Thyroid gland (tissue), 4 donors: ENCODE data around the gene WDR47.

ENCODE experiments used
- POLR2A ChIP-seq, 2 donors: fragments of 450-650 bp; IDR thresholded peaks; one replicate each; pipeline ENCODE4 v1.6.1; 2017; ENCODE audit warnings: antibody characterized with exemption in 2 of 2, mild to moderate bottlenecking in 2 of 2, moderate library complexity in 1 of 2
- TF ChIP-seq, protein P1 (sequence below), 6 experiments: fragments of 200-600 bp in 3 of 6; fragments of 450-650 bp in 3 of 6; sonication (generic) in 3 of 6; IDR thresholded peaks; one replicate each; pipeline ENCODE4 v1.5.1; 2016 to 2019; ENCODE audit warnings: antibody characterized with exemption in 6 of 6, mild to moderate bottlenecking in 2 of 6, inconsistent platforms in 1 of 6, moderate library complexity in 1 of 6

DNA sequence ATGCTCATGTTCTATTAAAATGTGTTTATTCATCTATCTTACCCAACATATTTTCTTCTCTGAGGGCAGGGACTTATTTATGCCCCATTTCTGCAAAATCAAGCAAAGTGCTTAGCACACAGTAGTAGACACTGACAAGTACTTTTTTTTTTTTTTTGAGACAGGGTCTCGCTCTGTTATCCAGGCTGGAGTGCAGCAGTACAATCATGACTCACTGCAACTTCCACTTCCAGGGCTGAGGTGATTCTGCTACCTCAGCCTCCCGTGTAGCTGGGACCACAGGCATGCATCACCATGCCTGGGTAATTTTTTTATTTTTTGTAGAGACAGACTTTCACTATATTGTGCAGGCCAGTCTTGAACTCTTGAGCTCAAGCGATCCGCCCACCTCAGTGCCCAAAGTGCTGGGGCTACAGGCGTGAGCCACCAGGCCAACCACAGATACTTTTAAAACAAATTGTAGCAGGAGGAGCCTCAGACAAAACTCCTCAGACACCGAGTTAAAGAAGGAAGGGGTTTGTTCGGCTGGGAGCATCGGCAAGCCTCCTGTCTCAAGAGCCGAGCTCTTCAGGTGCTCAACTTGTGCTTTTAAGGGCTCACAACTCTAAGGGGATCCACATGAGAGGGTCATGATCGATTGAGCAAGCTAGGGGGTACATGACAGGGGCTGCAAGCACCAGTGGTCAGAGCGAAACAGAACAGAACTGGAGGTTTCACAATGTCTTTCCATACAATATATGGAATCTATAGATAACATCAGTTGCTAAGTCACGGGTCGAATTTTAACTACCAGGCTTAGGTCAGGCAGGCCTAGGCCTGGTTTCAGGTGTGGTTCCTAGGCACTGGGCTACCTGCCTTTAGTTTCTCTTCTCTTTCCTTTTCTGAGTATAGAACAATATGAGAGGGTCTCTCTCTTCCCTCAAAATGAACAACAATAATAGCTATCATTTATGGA is 42.9 kb upstream of the WDR47 start:
- TF ChIP-seq, protein P1, sequence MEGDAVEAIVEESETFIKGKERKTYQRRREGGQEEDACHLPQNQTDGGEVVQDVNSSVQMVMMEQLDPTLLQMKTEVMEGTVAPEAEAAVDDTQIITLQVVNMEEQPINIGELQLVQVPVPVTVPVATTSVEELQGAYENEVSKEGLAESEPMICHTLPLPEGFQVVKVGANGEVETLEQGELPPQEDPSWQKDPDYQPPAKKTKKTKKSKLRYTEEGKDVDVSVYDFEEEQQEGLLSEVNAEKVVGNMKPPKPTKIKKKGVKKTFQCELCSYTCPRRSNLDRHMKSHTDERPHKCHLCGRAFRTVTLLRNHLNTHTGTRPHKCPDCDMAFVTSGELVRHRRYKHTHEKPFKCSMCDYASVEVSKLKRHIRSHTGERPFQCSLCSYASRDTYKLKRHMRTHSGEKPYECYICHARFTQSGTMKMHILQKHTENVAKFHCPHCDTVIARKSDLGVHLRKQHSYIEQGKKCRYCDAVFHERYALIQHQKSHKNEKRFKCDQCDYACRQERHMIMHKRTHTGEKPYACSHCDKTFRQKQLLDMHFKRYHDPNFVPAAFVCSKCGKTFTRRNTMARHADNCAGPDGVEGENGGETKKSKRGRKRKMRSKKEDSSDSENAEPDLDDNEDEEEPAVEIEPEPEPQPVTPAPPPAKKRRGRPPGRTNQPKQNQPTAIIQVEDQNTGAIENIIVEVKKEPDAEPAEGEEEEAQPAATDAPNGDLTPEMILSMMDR (IDR thresholded peaks at IDR 0.05) = no peak
- TF ChIP-seq POLR2A (IDR thresholded peaks at IDR 0.05) = no peak
